NCI-H187 treated with DMSO at 0.1 percent for 48 hours (cell line): ENCODE measurements around the gene GOLGA6L1.
"Not testable (repeated sequence)": the region's sequence is repeated elsewhere in the genome, so short reads cannot be mapped to it uniquely, and the experiment has no call there.

Experiments used
- DNase-seq: peaks from one replicate; lab custom pipeline; 2025; lab: John Stamatoyannopoulos, UW

Gene GOLGA6L1, protein sequence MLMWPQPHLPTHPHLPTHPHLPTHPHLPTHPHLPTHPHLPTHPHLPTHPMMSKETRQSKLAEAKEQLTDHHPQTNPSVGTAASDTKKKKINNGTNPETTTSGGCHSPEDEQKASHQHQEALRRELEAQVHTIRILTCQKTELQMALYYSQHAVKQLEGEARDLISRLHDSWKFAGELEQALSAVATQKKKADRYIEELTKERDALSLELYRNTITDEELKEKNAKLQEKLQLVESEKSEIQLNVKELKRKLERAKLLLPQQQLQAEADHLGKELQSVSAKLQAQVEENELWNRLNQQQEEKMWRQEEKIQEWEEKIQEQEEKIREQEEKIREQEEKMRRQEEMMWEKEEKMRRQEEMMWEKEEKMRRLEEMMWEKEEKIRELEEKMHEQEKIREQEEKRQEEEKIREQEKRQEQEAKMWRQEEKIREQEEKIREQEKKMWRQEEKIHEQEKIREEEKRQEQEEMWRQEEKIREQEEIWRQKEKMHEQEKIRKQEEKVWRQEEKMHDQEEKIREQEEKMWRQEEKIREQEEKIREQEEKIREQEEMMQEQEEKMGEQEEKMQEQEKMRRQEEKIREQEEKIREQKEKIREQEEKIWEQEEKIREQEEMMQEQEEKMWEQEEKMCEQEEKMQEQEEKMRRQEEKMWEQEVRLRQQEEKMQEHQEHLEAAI

DNA sequence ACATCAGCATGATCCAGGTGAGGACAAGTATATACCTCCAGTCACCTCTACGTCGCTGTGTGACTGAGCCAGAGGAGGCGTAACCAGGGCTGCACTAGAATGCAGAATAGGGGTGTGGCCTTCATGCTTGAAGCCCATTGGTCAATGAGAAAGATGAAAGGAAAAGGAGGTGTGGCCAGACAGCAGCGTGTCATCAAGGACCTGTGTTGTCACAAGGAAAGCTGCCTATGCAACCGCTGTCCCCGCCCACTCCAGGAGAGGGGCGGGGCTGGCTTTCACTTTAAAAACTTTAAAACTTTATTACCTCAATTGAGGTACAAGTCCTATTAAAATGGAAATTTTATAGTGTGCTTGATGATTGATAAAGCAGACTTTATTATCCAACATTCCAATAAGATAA, at the start of gene GOLGA6L1:
Gene GOLGA6L1, minus strand, starts transcription at position 101 of the 400 bp plus-strand sequence. Its CDS starts 91 bp downstream, at position 10.
- not testable (repeated sequence) for DNase-seq

DNA sequence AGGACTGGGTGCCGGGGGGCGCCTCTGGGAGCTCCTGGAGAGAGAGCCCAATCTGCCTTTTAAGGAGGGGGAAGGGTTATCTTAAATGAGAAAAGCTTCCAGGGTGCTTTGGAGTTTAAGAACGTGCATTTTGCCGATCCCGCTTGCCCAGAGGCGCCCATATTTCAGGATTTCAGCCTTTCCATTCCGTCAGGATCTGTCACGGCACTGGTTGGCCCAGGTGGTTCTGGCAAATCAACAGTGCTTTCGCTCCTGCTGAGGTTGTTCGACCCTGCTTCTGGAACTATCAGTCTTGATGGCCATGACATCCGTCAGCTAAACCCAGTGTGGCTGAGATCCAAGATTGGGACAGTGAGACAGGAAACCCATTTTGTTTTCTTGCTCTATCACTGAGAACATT, 44.6 kb upstream of the GOLGA6L1 start:
- DNase-seq: not testable (repeated sequence)

DNA sequence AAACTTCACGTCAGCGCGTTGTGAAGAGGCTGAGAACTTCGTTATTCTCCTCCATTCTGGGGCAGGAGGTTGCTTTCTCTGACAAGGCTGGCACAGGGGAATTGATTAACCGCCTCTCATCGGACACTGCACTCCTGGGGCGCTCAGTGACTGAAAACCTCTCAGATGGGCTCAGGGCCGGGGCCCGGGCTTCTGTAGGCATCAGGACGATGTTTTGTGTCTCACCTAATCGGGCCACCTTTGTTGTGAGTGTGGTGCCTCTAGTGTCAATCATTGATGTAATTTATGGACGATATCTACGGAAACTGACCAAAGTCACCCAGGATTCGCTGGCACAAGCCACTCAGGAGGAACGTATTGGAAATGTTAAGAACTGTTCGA, 43.9 kb upstream of the GOLGA6L1 start:
- DNase-seq: not testable (repeated sequence)

DNA sequence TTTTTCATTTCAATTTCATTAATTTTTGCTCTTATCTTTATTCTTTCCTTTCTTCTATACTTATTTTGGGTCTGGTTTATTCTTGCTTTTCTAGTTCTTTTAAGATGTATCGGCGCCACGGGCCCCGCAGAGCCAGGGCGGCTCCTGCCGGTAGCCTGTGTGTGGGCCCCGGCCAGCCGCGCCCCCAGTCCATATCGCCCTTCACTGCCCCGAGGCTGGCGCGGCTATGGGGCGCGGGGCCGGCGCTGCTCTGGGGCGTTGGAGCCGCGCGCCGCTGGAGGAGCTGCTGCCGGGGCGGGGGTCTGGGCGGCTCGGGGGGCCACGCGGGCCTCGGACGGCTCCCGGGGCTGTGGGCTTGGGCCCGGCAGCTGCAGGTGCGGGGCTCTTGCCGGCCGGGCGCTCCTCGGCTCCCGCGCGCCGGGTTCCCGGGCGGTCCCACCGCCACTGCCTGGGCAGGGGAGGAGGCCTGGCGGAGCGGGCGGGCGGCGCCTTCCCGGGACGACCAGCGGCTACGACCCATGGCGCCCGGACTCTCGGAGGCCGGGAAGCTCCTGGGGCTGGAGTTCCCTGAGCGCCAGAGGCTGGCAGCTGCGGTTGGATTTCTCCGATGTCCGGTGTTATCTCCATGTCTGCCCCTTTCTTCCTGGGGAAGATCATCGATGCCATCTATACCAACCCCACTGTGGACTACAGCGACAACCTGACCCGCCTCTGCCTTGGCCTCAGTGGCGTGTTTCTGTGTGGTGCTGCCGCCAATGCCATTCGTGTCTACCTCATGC, 43.3 kb upstream of the GOLGA6L1 start:
- not testable (repeated sequence) for DNase-seq

DNA sequence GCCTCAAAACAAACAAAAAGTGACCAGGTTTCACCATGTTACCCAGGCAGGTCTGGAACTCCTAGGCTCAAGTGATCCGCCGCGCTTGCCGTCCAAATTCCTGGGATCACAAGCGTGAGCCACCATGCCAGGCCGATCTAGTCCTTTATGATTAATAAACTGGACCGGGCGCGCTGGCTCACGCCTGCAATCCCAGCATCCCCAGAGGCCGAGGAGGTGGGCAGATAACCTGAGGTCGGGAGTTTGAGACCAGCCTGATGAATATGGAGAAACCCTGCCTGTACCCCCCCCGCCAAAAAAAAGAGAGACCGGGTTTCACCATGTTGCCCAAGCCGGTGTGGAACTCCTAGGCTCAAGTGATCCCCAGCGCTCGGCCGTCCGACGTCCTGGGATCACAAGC, 40.1 kb upstream of the GOLGA6L1 start:
- not testable (repeated sequence) for DNase-seq

DNA sequence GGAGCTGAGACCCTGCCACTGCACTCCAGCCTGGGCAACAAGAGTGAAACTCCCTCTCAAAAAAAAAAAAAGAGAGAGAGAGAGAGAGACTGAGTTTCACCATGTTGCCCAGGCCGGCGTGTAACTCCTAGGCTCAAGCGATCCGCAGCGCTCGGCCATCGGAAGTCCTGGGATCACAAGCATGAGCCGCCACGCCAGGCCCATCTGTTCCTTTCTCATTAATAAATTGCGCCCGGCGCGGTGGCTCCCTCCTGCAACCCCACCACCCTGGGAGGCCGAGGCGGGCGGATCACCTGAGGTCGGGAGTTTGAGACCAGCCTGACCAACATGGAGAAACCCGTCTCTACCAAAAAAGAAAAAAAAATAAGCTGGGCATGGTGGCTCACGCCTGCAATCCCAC, 39.0 kb upstream of the GOLGA6L1 start:
- DNase-seq: not testable (repeated sequence)

DNA sequence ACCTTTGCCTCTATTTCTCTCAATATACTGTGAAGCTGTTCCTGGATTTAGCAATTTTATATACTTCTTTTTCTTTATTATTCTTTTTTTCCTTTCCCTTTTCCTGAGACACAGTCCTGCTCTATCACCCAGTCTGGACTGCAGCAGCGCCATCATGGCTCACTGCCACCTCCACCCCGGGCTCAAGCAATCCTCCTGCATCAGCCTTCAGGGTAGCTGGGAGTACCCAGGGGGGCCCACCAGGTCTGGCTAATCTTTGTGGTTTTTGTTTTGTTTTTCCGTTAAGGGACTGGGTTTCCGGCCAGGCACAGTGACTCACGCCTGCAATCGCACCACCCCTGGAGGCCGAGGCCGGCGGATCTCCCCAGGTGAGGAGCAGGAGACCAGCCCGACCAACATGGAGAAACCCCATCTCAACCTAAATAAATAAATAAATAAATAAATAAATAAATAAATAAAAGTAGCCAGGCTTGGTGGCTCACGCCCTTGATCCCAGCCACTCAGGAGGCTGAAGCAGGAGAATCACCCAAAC, 38.1 kb upstream of the GOLGA6L1 start:
- not testable (repeated sequence) for DNase-seq

DNA sequence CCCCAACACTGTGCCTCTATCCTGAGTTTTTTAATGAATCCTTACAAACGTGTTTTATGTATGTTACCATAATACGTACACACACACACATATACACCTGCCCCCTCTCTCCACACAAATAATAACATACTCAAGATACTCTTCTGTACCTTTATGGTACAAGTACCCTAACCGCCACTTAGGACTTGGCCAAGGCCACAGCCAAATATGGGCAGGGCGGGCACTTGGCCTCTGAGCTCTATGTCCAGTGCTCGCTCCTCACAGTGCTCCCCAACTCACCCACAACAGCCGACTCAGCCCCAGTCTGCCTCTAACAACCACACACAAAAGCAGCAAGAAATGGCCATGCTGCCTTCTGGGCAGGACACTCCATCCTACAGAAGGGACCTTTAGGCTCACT, 3.8 kb downstream of the GOLGA6L1 start:
- not testable (repeated sequence) for DNase-seq

DNA sequence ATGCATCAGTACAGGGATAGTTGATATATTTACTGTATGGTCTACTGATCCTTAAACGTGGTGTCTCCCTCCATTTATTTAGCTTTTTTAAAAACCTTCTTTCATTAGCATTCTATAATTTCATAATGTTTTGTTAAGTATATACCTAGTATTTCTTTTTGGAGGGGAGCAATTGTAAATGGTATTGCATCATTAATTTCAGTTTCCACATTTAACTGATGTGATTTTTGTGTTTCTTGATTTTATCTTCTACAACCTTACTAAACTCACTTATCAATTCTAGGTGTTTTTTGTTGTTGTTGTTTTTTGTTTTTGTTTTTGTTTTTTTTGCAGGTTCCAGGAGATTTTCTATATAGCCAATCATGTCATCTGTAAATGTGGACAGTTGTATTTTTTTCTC, 18.4 kb downstream of the GOLGA6L1 start:
- no peak for DNase-seq

DNA sequence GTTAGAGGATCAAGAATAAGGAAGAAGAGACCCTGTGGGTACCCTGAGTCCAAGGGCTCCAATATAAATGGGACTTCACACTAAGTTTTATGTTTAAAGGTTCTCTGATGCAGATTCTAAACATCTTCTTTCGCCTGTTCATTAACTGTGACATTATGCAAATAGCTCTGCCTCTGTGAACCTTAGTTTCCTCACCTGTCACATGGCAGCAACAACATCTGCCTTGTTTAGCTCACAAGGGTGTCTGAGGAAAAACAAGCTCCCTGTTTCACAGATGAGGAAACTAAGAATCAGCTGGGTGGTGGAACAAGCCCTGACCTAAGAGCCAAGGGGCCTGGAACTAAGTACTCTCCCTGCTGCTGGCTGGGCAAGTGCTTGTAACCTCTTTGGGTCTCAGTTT, 40.8 kb downstream of the GOLGA6L1 start:
- no peak for DNase-seq

DNA sequence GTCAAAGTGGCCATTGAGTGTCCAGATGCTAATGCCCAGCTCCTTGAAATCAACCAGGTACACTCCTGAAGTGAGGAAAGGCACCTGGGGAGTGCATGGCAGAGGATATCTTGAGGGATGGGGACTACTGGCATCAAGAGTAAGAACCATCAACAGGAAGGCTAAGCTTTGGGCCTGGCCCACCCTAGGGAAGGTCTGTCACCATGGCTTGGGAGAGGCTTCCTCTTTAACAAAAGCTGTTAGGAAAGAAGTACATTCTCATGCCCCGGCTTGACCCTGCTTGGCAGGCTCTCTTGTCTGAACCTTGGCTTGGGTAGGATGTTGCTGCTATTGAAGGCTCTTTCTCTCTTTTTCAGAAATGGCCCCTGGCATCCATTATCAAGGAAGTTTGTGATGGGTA, 53.5 kb downstream of the GOLGA6L1 start:
- no peak for DNase-seq

DNA sequence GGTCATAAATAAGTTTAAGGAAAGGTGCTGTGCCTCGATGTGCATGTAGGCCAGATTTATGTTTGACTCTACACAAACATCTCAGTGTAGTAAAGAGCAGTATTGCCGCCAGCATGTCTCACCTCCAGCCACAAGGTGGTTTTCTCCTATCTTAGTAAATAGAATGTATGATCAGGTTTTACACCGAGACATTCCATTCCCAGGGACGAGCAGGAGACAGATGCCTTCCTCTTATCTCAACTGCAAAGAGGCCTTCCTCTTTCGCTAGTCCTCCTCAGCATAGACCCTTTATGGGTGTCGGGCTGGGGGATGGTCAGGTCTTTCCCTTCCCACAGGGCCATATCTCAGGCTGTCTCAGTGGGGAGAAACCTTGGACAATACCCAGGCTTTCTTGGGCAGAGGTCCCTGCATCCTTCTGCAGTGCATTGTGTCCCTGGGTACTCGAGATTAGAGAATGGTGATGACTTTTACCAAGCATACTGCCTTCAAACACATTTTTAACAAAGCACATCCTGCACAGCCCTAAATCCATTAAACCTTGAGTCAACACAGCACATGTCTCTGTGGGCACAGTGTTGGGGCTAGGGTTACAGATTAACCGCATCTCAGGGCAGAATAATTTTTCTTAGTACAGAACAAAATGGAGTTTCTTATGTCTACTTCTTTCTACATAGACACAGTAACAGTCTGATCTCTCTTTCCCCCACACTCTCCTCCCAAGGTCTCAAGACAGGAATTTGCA, 54.5 kb downstream of the GOLGA6L1 start:
- DNase-seq: not testable (repeated sequence)

DNA sequence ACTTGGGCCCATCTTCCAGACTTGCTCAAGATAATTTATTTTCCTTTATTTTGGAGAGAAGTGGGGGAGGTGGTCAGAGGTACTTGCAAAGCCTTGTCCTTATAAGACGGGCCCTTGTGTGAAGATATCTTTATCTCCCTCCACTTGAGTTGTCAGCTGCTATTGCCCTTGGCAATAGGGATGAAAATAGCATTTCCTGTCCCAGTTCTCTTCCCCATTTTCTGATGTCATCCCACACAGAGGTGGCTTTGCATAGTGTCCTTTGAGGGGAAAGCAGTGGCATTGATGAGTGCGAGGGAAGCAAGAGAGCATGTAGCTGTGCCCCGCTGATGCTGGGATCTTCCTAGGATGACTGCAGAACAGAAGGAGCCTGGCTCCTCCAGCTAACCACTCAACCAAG, 55.4 kb downstream of the GOLGA6L1 start:
- DNase-seq: no peak

DNA sequence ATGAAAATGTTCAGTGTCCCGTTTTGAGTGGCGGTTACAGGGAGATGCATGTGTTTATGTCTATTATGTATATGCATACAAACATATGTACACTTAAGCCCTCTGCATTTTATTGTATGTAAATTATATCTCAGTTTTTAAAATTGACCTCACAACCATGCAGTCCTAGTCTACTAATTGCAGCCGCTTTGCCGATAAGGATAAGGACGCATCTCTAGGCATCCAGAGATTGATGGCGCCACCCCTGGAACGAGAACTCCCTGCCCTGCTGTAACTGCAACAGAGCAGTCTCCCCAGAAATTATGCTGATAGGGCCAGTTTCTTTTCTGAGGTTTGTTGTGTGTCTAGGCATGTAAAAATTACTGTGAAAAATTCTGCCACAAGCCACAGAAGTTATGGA, 56.9 kb downstream of the GOLGA6L1 start:
- DNase-seq: no peak
